ENCODE data around the gene NOTO. TPM values are rescaled to one million over a fixed set of nuclear protein-coding genes. Genes with fewer than 3 reads are reported as not detected.

NOTO gene
- total and polyA plus RNA-seq, 2 experiments from 2014 or later, result not detected

DNA sequence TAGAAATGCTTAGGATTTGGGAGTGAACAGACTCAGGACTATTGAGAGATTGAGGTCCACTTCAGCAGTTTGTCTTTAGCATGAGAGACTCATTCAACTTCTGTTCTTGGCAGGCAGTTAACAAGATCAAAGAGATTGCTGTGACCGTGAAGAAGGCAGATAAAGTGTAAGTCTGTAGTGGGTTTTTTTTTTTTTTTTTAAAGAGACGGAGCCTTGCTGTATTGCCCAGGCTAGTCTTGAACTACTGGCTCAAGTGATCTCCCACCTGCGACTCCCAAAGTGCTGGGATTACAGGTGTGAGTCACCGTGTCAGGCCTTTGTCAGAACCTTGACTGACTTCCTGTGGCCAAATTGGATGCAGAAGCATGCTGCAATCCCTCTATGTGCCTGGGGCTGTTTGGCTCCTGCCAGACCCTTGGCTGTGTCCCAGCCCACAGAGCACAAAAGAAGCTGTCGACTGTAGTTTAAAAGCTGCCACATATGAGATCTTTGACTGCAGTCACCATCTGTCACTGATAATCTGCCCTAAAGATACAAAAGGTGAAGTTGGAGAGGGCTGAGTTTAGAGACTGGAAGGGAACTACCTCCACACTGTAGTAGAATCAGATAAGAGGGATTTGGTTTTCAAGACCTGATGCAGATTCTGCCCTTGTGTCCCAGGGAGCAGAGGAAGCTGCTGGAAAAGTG, 41.7 kb downstream of the NOTO start:
- Histone ChIP-seq H3K4me1 (ENCODE audit: low read depth) (peaks cover 21% of the 10 kb centered on the region), H3K4me3 (no peak overlapping the region), H3K27ac (peak overlapping the region; percentile 79), H3K27me3 (no peaks in the 10 kb centered on the region), H3K36me3 (peaks cover 67% of the 10 kb centered on the region), H3K9me3 (ENCODE audit: low read depth) (no peaks in the 10 kb centered on the region)
- DNase-seq (ENCODE audit: low read depth in 1 of 2, low spot score in 1 of 2), result peak; percentile 14 to 70
- TF ChIP-seq, protein P1, sequence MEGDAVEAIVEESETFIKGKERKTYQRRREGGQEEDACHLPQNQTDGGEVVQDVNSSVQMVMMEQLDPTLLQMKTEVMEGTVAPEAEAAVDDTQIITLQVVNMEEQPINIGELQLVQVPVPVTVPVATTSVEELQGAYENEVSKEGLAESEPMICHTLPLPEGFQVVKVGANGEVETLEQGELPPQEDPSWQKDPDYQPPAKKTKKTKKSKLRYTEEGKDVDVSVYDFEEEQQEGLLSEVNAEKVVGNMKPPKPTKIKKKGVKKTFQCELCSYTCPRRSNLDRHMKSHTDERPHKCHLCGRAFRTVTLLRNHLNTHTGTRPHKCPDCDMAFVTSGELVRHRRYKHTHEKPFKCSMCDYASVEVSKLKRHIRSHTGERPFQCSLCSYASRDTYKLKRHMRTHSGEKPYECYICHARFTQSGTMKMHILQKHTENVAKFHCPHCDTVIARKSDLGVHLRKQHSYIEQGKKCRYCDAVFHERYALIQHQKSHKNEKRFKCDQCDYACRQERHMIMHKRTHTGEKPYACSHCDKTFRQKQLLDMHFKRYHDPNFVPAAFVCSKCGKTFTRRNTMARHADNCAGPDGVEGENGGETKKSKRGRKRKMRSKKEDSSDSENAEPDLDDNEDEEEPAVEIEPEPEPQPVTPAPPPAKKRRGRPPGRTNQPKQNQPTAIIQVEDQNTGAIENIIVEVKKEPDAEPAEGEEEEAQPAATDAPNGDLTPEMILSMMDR (IDR thresholded peaks at IDR 0.05; ENCODE audit: low read depth, low read length), result no peak

DNA sequence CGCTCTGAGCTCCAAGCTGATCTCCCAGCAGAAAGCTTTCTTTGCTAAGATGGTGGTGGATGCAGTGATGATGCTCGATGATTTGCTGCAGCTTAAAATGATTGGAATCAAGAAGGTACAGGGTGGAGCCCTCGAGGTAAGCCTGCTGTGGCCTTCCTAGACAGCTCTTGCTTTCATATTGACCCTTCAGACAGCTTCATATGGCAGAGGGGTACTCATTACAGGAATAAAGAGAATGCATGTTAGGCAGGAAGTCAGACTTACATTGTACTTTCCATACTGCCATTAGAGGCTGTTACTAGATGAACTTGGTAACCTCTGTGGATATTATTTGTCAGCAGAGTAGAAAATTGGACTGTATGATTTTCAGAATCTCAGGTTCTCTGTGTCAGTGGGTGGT, 42.2 kb downstream of the NOTO start:
- Histone ChIP-seq H3K4me3 (no peak overlapping the region), H3K9me3 (ENCODE audit: low read depth) (no peaks in the 10 kb centered on the region), H3K27ac (peak overlapping the region; percentile 79), H3K36me3 (peaks cover 68% of the 10 kb centered on the region), H3K4me1 (ENCODE audit: low read depth) (peaks cover 18% of the 10 kb centered on the region), H3K27me3 (no peaks in the 10 kb centered on the region)
- DNase-seq (ENCODE audit: low read depth in 1 of 2, low spot score in 1 of 2), result no peak
- TF ChIP-seq, protein P1 (IDR thresholded peaks at IDR 0.05; ENCODE audit: low read depth, low read length), result no peak

DNA sequence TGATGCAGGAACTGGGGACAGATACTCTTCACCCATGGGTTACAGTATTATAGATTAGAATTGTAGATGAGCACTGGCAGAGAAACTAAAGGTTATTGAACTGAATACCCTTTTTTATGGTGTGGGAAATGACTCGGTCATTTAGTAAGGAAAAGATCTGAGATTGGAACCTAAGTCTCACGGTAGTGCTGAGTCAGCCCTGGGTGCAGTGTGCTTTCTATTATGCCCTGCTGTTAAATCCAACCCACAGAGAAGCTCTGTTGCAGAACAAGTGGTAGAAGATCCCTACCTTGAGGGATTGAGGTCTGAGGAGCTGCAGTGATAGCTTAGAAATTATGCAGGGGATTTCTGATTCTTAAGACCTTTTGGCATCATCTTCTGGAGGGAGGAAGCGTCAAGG, 44.5 kb downstream of the NOTO start:
- peaks cover 18% of the 10 kb centered on the region for H3K4me1 ChIP-seq (ENCODE audit: low read depth)
- no peaks in the 10 kb centered on the region for H3K9me3 ChIP-seq (ENCODE audit: low read depth)
- peaks cover 72% of the 10 kb centered on the region for H3K36me3 ChIP-seq
- TF ChIP-seq, protein P1 (IDR thresholded peaks at IDR 0.05; ENCODE audit: low read depth, low read length), result no peak
- no peaks in the 10 kb centered on the region for H3K27me3 ChIP-seq
- no peak overlapping the region for H3K27ac ChIP-seq
- H3K4me3 ChIP-seq, result no peak overlapping the region
- no peak for DNase-seq (ENCODE audit: low read depth in 1 of 2, low spot score in 1 of 2)

DNA sequence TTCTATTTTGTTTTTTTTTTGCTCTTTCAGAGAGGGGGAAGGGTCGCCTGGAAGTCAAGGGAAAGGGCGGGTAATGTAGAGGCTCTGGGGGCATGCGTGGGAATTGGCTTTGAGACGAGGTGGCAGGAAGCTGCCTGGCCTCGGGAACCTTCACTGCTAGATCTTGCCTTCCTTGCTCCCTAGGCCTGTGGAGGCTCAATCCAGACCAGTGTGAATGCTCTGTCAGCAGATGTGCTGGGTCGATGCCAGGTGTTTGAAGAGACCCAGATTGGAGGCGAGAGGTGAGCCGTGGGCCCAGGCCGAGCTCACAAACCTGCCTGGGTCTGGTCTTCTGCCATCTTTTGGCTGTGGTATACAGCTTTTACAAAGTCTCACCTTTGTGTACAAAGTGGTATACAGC, 47.3 kb downstream of the NOTO start:
- Histone ChIP-seq H3K4me3 (no peak overlapping the region), H3K27me3 (no peaks in the 10 kb centered on the region), H3K36me3 (peaks cover 82% of the 10 kb centered on the region), H3K4me1 (ENCODE audit: low read depth) (no peaks in the 10 kb centered on the region), H3K27ac (no peak overlapping the region), H3K9me3 (ENCODE audit: low read depth) (no peaks in the 10 kb centered on the region)
- TF ChIP-seq, protein P1 (IDR thresholded peaks at IDR 0.05; ENCODE audit: low read depth, low read length), result no peak
- no peak for DNase-seq (ENCODE audit: low read depth in 1 of 2, low spot score in 1 of 2)

DNA sequence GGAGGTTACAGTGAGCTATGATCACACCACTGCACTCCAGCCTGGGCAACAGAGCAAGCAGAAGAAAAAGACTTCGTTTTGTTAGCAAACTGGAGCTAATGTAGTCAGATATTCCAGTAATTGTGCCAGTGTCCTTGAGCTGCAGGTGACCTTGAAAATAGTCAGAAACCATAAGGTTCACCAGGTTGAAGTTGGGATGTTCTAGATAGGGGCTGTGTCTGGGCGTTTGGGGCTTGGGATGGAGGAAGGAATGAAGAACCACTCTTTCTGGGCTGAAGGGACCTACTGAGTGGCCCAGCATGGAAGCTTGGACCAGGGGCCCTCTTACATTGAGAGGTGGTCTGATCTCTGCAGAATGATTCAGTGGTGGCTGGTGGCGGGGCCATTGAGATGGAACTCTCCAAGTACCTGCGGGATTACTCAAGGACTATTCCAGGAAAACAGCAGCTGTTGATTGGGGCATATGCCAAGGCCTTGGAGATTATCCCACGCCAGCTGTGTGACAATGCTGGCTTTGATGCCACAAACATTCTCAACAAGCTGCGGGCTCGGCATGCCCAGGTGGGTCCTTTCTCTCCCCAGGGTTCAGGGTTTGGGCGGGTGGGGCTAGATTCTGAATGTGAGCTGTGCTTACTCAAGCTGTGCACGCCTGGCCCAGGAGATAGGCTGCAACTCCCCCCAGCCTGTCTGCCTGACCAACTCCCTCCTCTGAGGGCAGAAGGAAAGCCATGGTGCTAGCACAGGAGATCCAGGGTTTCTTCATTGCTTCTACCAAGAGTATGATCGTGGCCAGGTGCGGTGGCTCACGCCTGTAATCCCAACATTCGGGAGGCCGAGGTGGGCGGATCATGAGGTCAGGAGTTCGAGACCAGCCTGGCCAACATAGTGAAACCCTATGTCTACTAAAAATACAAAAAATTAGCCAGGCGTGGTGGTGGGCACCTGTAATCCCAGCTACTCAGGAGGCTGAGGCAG, 48.8 kb downstream of the NOTO start:
- no peaks in the 10 kb centered on the region for H3K9me3 ChIP-seq (ENCODE audit: low read depth)
- H3K36me3 ChIP-seq, result peaks cover 67% of the 10 kb centered on the region
- H3K4me1 ChIP-seq (ENCODE audit: low read depth), result no peaks in the 10 kb centered on the region
- no peak for DNase-seq (ENCODE audit: low read depth in 1 of 2, low spot score in 1 of 2)
- H3K27me3 ChIP-seq, result no peaks in the 10 kb centered on the region
- H3K4me3 ChIP-seq, result no peak overlapping the region
- TF ChIP-seq, protein P1 (IDR thresholded peaks at IDR 0.05; ENCODE audit: low read depth, low read length), result no peak
- H3K27ac ChIP-seq, result no peak overlapping the region
